NB4 (cell line): ENCODE results near the gene CRYZL1.

ENCODE experiments used
- POLR2A ChIP-seq: IDR thresholded peaks from 2 replicates; pipeline ENCODE4 v1.6.1; 2011; ENCODE audit warnings: mild to moderate bottlenecking; ENCODE audit not compliant: insufficient read length; ENCODE audit errors: extremely low read depth
- TF ChIP-seq, protein P1 (sequence below): IDR thresholded peaks from one replicate; pipeline ENCODE4 v1.5.1; 2012; ENCODE audit warnings: low read depth, low read length

DNA sequence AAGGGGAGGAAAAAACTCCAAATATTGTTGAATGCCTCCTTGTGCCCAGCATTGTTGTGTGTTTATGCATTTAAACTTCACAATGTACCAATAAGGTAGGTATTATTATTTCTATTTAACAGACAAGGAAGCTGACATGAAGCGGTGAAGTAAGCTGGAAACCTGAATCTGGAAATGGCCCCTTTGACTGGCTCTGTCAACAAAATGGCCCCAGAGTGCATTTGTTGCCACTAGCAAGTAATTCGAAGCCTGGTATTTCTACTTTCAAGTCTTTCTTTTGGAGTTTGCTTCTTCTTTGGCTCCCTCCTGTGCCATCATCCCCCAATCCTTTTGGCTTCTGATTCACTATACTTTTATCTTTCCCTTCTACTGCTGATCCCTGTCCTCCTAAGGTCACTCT is 23.1 kb downstream of the CRYZL1 start:
- TF ChIP-seq, protein P1, sequence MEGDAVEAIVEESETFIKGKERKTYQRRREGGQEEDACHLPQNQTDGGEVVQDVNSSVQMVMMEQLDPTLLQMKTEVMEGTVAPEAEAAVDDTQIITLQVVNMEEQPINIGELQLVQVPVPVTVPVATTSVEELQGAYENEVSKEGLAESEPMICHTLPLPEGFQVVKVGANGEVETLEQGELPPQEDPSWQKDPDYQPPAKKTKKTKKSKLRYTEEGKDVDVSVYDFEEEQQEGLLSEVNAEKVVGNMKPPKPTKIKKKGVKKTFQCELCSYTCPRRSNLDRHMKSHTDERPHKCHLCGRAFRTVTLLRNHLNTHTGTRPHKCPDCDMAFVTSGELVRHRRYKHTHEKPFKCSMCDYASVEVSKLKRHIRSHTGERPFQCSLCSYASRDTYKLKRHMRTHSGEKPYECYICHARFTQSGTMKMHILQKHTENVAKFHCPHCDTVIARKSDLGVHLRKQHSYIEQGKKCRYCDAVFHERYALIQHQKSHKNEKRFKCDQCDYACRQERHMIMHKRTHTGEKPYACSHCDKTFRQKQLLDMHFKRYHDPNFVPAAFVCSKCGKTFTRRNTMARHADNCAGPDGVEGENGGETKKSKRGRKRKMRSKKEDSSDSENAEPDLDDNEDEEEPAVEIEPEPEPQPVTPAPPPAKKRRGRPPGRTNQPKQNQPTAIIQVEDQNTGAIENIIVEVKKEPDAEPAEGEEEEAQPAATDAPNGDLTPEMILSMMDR = no peak
- TF ChIP-seq POLR2A = no peak
